Measurements from ENCODE around the gene REL. TPM values are rescaled to one million over a fixed set of nuclear protein-coding genes. Genes with fewer than 3 reads are reported as not detected.
A peak's percentile ranks its signal among the peaks of the same experiment; 100 is the strongest.
"Not testable (repeated sequence)": the region's sequence is repeated elsewhere in the genome, so short reads cannot be mapped to it uniquely, and the experiment has no call there.

The REL gene
- total RNA-seq, 1 donor from 2014 or later = 6.8 TPM

DNA sequence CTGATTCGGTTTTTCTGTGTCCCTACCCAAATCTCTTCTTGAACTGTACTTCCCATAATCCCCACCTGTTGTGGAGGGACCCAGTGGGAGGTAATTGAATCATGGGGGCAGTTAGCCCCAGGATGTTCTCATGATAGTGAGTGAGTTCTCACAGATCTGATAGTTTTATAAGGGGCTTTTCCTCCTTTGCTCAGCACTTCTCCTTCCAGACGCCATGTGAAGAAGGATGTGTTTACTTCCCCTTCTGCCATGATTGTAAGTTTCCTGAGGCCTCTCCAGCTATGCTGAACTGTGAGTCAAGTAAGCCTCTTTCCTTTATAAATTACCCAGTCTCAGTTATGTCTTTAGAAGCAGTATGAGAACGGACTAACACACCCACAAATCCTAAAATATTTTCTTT is 16.0 kb upstream of the REL start:
- H3K36me3 ChIP-seq (ENCODE audit: control insufficient read depth in 3 of 3, insufficient read depth in 3 of 3, low read length in 3 of 3); H3K9me3 ChIP-seq (ENCODE audit: control insufficient read depth in 3 of 3, low read length in 3 of 3); H3K4me3 ChIP-seq (ENCODE audit: low read length in 3 of 3); H3K4me1 ChIP-seq (ENCODE audit: control insufficient read depth in 3 of 3, insufficient read depth in 3 of 3, low read length in 3 of 3); H3K9ac ChIP-seq (ENCODE audit: low read depth in 1 of 3, low read length in 3 of 3); H3K27ac ChIP-seq (ENCODE audit: low read depth, low read length); H3K27me3 ChIP-seq (ENCODE audit: control insufficient read depth in 3 of 3, insufficient read depth in 3 of 3, low read length in 3 of 3): not testable (repeated sequence)

DNA sequence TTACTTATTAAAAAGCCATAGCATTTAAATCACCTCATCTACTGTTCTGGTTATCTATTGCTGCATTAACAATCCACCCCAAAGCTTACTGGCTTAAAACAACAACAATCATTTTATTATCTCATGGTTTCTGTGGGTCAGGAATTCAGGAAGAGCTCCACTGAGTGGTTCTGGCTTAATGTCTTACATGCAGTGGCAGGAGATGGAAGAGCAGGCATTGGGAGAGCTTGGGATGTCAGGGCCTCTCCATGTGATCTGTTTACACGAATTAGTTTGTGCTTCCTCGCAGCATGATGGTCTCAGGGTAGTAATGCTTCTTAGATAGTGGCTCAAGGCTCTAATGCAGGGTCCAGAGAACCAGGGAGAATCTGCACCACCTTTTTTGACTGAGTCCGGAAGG is 14.4 kb upstream of the REL start:
- Histone ChIP-seq H3K4me3 (ENCODE audit: low read length in 3 of 3) (no peak overlapping the region), H3K36me3 (ENCODE audit: control insufficient read depth in 3 of 3, insufficient read depth in 3 of 3, low read length in 3 of 3) (no peaks in the 10 kb centered on the region), H3K9me3 (ENCODE audit: control insufficient read depth in 3 of 3, low read length in 3 of 3) (no peaks in the 10 kb centered on the region), H3K27ac (ENCODE audit: low read depth, low read length) (no peak overlapping the region), H3K9ac (ENCODE audit: low read depth in 1 of 3, low read length in 3 of 3) (no peak overlapping the region), H3K27me3 (ENCODE audit: control insufficient read depth in 3 of 3, insufficient read depth in 3 of 3, low read length in 3 of 3) (no peaks in the 10 kb centered on the region), H3K4me1 (ENCODE audit: control insufficient read depth in 3 of 3, insufficient read depth in 3 of 3, low read length in 3 of 3) (no peaks in the 10 kb centered on the region)

DNA sequence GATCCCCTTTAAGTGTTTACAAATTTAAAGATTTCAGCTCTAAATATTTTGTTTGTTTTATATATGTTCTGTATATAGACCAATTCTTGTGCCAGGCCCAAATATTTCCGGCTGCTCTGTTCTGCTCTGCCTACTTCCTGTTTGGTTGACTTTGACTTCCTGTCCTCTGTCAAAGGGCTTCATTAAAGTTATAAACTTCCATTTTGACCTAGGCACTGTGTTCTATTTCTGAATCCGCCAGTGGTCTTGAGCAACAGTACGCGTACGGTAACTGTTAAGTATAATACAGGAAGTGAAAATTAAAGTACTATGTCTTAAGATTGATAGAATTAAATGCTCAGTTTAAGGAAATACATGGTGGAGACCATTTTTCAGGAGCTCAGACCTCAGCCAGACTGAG is 13.5 kb upstream of the REL start:
- Histone ChIP-seq H3K4me3 (ENCODE audit: low read length in 3 of 3) (no peak overlapping the region), H3K27ac (ENCODE audit: low read depth, low read length) (no peak overlapping the region), H3K9ac (ENCODE audit: low read depth in 1 of 3, low read length in 3 of 3) (no peak overlapping the region), H3K4me1 (ENCODE audit: control insufficient read depth in 3 of 3, insufficient read depth in 3 of 3, low read length in 3 of 3) (no peaks in the 10 kb centered on the region), H3K9me3 (ENCODE audit: control insufficient read depth in 3 of 3, low read length in 3 of 3) (no peaks in the 10 kb centered on the region), H3K27me3 (ENCODE audit: control insufficient read depth in 3 of 3, insufficient read depth in 3 of 3, low read length in 3 of 3) (no peaks in the 10 kb centered on the region), H3K36me3 (ENCODE audit: control insufficient read depth in 3 of 3, insufficient read depth in 3 of 3, low read length in 3 of 3) (no peaks in the 10 kb centered on the region)

DNA sequence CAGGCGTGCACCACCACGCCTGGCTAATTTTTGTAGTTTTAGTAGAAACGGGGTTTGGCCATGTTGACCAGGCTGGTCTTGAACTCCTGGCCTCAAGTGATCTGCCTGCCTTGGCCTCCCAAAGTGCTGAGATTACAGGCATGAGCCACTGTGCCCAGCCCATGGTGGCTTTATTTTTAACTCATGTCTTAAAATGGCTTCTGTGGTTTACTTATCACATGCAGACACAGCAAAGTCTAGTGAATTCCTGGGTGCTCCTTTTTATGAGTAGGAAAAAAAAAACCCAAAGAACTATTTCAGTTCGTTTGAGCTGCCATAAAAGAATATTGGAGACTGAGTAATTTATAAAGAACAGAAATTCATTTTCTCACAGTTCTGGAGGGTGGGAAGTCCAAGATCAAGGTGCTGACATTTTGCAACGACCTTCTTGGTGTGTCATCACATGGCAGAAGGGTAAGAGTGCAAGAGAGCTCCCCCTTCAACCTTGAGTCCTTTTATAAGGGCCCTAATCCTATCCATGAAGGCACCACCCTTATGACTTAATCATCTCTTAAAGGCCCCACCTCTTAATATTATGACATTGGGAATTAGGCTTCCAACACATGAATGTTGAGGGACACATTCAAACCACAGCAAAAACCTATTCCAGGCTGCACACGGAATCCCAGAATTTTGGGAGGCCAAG is 12.6 kb upstream of the REL start:
- H3K36me3 ChIP-seq (ENCODE audit: control insufficient read depth in 3 of 3, insufficient read depth in 3 of 3, low read length in 3 of 3) = no peaks in the 10 kb centered on the region
- H3K4me3 ChIP-seq (ENCODE audit: low read length in 3 of 3) = no peak overlapping the region
- no peak overlapping the region for H3K9ac ChIP-seq (ENCODE audit: low read depth in 1 of 3, low read length in 3 of 3)
- H3K27ac ChIP-seq (ENCODE audit: low read depth, low read length) = no peak overlapping the region
- no peaks in the 10 kb centered on the region for H3K9me3 ChIP-seq (ENCODE audit: control insufficient read depth in 3 of 3, low read length in 3 of 3)
- H3K27me3 ChIP-seq (ENCODE audit: control insufficient read depth in 3 of 3, insufficient read depth in 3 of 3, low read length in 3 of 3) = no peaks in the 10 kb centered on the region
- no peaks in the 10 kb centered on the region for H3K4me1 ChIP-seq (ENCODE audit: control insufficient read depth in 3 of 3, insufficient read depth in 3 of 3, low read length in 3 of 3)

DNA sequence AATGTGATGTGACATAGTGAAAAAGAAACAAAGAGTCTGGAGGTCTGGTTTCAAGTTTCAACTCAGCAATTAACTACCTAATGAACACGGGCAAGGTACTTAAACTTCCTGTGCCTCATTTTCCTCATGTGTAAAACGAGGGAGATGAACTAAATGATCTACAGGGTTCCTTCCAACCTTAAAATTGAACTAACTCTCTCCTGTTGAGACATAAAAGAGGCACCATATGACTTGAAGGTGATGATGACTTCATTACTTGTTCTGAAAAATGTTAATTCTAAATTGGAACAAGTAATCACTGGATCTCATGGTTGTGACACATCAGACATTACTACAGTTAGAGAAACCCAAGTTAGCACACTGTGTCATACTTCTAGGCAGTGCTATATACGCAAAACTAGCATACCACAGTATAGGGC is 8.9 kb upstream of the REL start:
- Histone ChIP-seq H3K4me1 (ENCODE audit: control insufficient read depth in 3 of 3, insufficient read depth in 3 of 3, low read length in 3 of 3) (no peaks in the 10 kb centered on the region), H3K9ac (ENCODE audit: low read depth in 1 of 3, low read length in 3 of 3) (no peak overlapping the region)

DNA sequence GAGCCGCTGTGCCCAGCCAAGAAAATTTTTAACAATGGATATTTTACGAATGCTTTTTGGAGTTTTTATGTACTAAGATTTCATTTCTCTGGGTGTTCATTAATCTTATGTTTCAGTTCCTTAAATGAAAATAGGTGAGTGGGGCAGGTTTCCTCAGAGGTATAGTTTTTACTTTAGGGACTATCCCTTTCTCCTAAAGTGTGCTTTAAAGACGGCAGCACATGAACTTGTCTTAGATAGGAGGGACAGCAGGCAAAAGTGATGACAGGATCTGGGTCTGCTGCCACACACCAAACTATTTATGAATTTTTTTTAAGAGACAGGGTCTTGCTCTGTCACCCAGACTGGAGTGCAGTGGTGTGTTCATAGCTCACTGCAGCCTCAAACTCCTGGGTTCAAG is 8.0 kb upstream of the REL start:
- no peaks in the 10 kb centered on the region for H3K36me3 ChIP-seq (ENCODE audit: control insufficient read depth in 3 of 3, insufficient read depth in 3 of 3, low read length in 3 of 3)
- no peaks in the 10 kb centered on the region for H3K4me1 ChIP-seq (ENCODE audit: control insufficient read depth in 3 of 3, insufficient read depth in 3 of 3, low read length in 3 of 3)
- H3K9me3 ChIP-seq (ENCODE audit: control insufficient read depth in 3 of 3, low read length in 3 of 3) = no peaks in the 10 kb centered on the region
- no peaks in the 10 kb centered on the region for H3K27me3 ChIP-seq (ENCODE audit: control insufficient read depth in 3 of 3, insufficient read depth in 3 of 3, low read length in 3 of 3)
- H3K27ac ChIP-seq (ENCODE audit: low read depth, low read length) = no peak overlapping the region
- H3K9ac ChIP-seq (ENCODE audit: low read depth in 1 of 3, low read length in 3 of 3) = no peak overlapping the region
- H3K4me3 ChIP-seq (ENCODE audit: low read length in 3 of 3) = no peak overlapping the region

More for the DNA sequence above, 8.9 kb upstream of the REL start:
- H3K27ac ChIP-seq (ENCODE audit: low read depth, low read length) = no peak overlapping the region
- no peaks in the 10 kb centered on the region for H3K27me3 ChIP-seq (ENCODE audit: control insufficient read depth in 3 of 3, insufficient read depth in 3 of 3, low read length in 3 of 3)
- H3K4me3 ChIP-seq (ENCODE audit: low read length in 3 of 3) = no peak overlapping the region
- H3K36me3 ChIP-seq (ENCODE audit: control insufficient read depth in 3 of 3, insufficient read depth in 3 of 3, low read length in 3 of 3) = no peaks in the 10 kb centered on the region
- H3K9me3 ChIP-seq (ENCODE audit: control insufficient read depth in 3 of 3, low read length in 3 of 3) = no peaks in the 10 kb centered on the region

DNA sequence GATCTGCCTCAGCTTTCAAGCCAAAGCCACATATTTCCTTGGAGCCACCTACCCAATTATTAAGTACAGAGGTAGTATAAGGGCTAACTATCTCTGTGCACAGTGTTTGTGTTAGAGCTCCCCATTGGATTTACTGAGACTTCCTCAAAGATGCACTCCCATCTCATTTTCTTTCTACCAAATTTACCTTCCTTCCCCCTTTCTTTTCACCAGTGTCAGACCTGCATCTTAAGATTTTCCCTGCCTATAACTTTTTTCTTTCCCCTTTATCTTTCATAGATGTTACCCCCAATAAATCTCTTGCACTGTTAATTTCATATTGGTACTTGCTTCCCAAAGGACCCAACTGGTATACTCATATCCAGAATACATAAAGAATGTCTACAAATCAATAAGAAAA is 5.9 kb upstream of the REL start:
- Histone ChIP-seq H3K27me3 (ENCODE audit: control insufficient read depth in 3 of 3, insufficient read depth in 3 of 3, low read length in 3 of 3) (no peaks in the 10 kb centered on the region), H3K4me1 (ENCODE audit: control insufficient read depth in 3 of 3, insufficient read depth in 3 of 3, low read length in 3 of 3) (peaks cover 0 to 5% (median 3%) of the 10 kb centered on the region in 3 donors), H3K4me3 (ENCODE audit: low read length in 3 of 3) (no peak overlapping the region), H3K9me3 (ENCODE audit: control insufficient read depth in 3 of 3, low read length in 3 of 3) (no peaks in the 10 kb centered on the region), H3K9ac (ENCODE audit: low read depth in 1 of 3, low read length in 3 of 3) (no peak overlapping the region), H3K36me3 (ENCODE audit: control insufficient read depth in 3 of 3, insufficient read depth in 3 of 3, low read length in 3 of 3) (no peaks in the 10 kb centered on the region), H3K27ac (ENCODE audit: low read depth, low read length) (no peak overlapping the region)

DNA sequence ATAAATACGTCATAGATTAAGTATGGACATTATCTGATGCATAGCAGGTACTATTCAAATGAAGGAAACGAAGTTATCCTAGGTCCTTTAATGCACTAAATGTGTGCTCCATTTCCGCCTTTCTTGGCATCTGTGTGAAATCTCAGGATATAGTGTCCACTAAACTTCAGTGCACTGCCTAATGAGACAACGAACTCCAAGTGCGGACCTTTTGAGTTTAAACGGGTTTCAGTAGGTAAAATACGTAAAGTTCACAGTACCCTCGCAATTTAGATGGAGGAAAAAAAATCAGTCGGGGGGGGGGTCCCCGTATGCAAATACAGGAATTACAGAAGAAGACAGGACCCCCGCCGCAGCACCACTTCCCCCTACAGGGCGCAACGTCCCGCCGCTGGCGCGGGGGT is 729 bp upstream of the REL start:
- peaks cover 7 to 11% (median 10%) of the 10 kb centered on the region in 3 donors for H3K4me1 ChIP-seq (ENCODE audit: control insufficient read depth in 3 of 3, insufficient read depth in 3 of 3, low read length in 3 of 3)
- H3K9me3 ChIP-seq (ENCODE audit: control insufficient read depth in 3 of 3, low read length in 3 of 3) = no peaks in the 10 kb centered on the region
- H3K27me3 ChIP-seq (ENCODE audit: control insufficient read depth in 3 of 3, insufficient read depth in 3 of 3, low read length in 3 of 3) = no peaks in the 10 kb centered on the region
- peak overlapping the region; percentile 64 to 88 (median 84) for H3K4me3 ChIP-seq (ENCODE audit: low read length in 3 of 3)
- H3K36me3 ChIP-seq (ENCODE audit: control insufficient read depth in 3 of 3, insufficient read depth in 3 of 3, low read length in 3 of 3) = no peaks in the 10 kb centered on the region
- H3K27ac ChIP-seq (ENCODE audit: low read depth, low read length) = peak overlapping the region; percentile 97
- peak overlapping the region; percentile 87 to 98 (median 89) for H3K9ac ChIP-seq (ENCODE audit: low read depth in 1 of 3, low read length in 3 of 3)

DNA sequence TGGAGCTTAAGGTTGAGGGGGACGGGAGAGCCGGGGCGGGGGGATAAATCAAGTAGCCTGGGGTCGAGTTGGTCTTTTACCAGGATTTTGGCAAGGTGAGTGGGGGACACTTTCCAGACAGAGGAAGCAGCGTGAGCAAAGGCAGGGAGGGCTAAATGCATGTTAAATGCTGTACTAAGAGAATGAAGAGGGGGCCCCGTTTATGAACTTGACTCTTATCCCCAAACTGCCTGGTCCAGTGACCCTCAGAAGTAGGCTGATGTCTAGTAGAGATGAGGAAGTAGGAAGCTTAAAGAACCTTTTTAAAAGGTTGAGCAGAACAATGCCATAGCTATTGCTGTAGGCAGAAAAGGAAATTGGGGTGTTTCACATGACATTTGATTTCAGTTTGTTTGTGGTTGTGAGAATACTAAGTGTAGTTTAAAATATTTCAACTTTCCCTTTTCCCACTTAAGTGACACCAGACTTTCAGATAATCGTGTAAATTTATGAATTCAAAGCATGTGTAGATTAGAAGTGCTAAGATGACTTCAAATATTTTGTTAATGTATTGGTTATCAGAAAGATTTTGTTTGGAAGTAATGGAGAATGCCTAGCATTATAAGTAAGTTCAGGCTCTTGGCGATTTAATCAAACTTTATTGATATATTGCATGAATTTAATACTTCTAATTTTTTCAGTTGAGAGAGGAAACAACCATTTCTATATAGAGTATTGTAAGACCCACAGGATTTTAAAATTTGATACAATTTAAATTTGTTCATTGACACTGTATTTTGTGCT is 1.8 kb downstream of the REL start:
- H3K27ac ChIP-seq (ENCODE audit: low read depth, low read length) = peak overlapping the region; percentile 97
- H3K9ac ChIP-seq (ENCODE audit: low read depth in 1 of 3, low read length in 3 of 3) = peak overlapping the region; percentile 48 to 98 (median 97)
- no peaks in the 10 kb centered on the region for H3K9me3 ChIP-seq (ENCODE audit: control insufficient read depth in 3 of 3, low read length in 3 of 3)
- no peaks in the 10 kb centered on the region for H3K36me3 ChIP-seq (ENCODE audit: control insufficient read depth in 3 of 3, insufficient read depth in 3 of 3, low read length in 3 of 3)
- peaks cover 7 to 14% (median 10%) of the 10 kb centered on the region in 3 donors for H3K4me1 ChIP-seq (ENCODE audit: control insufficient read depth in 3 of 3, insufficient read depth in 3 of 3, low read length in 3 of 3)
- H3K4me3 ChIP-seq (ENCODE audit: low read length in 3 of 3) = peak overlapping the region; percentile 62 to 88 (median 88)
- H3K27me3 ChIP-seq (ENCODE audit: control insufficient read depth in 3 of 3, insufficient read depth in 3 of 3, low read length in 3 of 3) = no peaks in the 10 kb centered on the region

DNA sequence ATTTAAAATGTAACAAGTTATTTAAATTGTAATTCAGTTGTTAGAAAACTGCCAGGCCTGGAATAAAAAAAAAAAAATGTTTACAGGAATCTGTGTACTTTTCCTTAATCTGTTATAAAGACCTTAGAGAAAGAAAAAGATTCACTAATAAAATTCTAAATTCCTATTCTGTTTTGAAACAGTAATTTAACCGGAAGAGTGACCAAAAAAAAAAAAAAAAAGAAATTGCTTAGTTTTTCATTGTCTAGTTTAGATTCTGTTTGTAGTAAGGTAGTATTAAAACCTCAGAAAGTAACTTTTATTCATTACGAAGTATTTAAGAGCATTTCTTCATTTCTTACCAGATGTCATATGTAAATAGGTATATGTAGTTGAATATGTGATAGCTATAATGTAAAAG is 2.5 kb downstream of the REL start:
- Histone ChIP-seq H3K9me3 (ENCODE audit: control insufficient read depth in 3 of 3, low read length in 3 of 3) (no peaks in the 10 kb centered on the region), H3K27ac (ENCODE audit: low read depth, low read length) (no peak overlapping the region), H3K4me1 (ENCODE audit: control insufficient read depth in 3 of 3, insufficient read depth in 3 of 3, low read length in 3 of 3) (peaks cover 7 to 14% (median 10%) of the 10 kb centered on the region in 3 donors), H3K36me3 (ENCODE audit: control insufficient read depth in 3 of 3, insufficient read depth in 3 of 3, low read length in 3 of 3) (no peaks in the 10 kb centered on the region), H3K4me3 (ENCODE audit: low read length in 3 of 3) (peak overlapping the region in 1 of 3 donors; percentile 12), H3K9ac (ENCODE audit: low read depth in 1 of 3, low read length in 3 of 3) (peak overlapping the region in 2 of 3 donors; percentile 16 to 30), H3K27me3 (ENCODE audit: control insufficient read depth in 3 of 3, insufficient read depth in 3 of 3, low read length in 3 of 3) (no peaks in the 10 kb centered on the region)
